ENCODE data around the gene IGSF9.
"Not testable (repeated sequence)": the region's sequence is repeated elsewhere in the genome, so short reads cannot be mapped to it uniquely, and the experiment has no call there.

The IGSF9 gene

DNA sequence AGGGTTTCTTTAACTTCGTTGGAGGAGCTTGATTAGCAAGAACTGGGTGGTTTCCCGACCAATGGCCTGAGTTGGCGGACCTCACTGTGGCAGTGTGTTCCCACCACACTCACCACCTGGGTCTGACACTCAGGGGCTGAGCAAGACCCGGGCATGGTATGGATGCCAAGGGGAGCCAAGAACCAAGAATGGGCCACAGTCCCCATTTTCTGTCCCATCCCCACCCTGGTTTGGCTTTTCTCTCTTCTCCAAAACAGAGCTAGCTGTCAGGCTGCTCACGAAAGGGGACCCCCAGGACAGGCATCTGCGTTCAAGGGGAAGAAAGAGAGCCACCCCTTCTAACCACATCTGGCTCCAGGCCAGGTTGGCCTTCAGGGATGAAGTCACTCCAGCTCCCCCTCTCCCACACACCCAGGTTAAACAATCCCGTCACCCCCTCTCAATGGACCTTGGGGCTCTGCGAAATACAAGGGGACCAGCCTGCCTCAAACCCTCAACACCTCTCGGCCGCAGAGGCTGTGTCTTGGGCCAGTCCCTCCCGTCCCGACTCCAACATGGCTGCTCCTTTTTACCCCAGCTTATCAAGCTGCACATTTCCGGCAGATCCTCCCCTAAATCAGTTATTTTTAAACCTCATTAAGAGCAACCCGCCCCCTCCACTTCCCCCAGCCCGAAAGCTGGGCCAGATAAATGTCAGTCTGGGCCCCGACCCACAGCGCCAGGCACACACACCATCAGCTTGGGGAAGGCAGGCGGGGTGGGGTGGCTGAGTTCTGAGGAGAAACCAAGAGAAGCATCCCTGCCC is 23.5 kb downstream of the IGSF9 start:
- no peak for DNase-seq (ENCODE audit: low read depth in 4 of 4, low spot score in 1 of 4)

- no peak for DNase-seq (ENCODE audit: low read depth in 4 of 4, low spot score in 1 of 4)
Observed at GRCh38 chr1:159921251-159921650, 24.2 kb downstream of the IGSF9 start.

DNA sequence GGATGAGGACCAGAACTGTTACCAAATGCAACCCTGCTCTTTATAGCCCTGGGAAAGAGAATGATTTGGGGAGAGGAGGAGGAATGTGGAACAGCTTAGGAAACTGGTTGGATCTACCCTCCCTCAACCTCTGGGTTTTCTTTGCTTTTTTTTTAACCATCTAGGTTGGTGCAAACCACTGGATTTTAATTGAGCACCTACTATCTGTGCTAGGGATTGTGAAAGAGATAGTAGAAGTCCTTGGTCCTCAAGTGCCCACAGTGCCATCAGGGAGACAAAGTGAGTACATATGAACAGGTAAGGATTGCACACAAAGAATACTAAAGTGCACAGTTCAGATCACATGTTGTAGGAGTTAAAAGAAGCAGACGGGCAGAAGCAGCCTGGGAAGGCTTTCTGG is 24.8 kb downstream of the IGSF9 start:
- DNase-seq (ENCODE audit: low read depth in 4 of 4, low spot score in 1 of 4) = no peak

DNA sequence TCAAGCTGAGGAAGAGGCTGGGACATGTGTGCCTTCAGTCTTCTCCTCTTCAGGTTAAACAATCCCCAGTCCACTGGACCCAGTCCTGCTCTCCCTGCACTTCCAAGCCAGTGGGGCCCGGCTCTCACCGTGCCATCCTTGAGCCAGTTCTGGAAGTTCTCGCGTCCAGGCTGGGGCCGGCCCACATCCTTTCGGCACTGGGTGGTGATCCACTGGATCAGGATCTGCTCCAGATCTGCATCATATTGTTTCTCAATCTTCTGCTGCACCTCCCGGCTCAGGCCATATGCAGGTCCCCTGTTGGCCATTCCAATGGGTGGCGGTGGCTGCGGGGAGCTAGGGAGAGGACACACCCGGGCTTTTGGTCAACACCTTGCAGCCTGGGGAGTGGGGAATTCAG is 25.2 kb downstream of the IGSF9 start:
- DNase-seq (ENCODE audit: low read depth in 4 of 4, low spot score in 1 of 4) = no peak

- no peak for DNase-seq (ENCODE audit: low read depth in 4 of 4, low spot score in 1 of 4)
Observed at GRCh38 chr1:159919236-159919865, 26.1 kb downstream of the IGSF9 start.

GRCh38 chr1:159918352-159919200 is 26.8 kb downstream of the IGSF9 start:
- DNase-seq (ENCODE audit: low read depth in 4 of 4, low spot score in 1 of 4) = no peak

- DNase-seq (ENCODE audit: low read depth in 4 of 4, low spot score in 1 of 4) = no peak
Observed at GRCh38 chr1:159917533-159918351, 27.7 kb downstream of the IGSF9 start.

- no peak for DNase-seq (ENCODE audit: low read depth in 4 of 4, low spot score in 1 of 4)
Observed at GRCh38 chr1:159916242-159917051, 29.0 kb downstream of the IGSF9 start.

GRCh38 chr1:159915571-159916241 is 29.7 kb downstream of the IGSF9 start:
- no peak for DNase-seq (ENCODE audit: low read depth in 4 of 4, low spot score in 1 of 4)

DNA sequence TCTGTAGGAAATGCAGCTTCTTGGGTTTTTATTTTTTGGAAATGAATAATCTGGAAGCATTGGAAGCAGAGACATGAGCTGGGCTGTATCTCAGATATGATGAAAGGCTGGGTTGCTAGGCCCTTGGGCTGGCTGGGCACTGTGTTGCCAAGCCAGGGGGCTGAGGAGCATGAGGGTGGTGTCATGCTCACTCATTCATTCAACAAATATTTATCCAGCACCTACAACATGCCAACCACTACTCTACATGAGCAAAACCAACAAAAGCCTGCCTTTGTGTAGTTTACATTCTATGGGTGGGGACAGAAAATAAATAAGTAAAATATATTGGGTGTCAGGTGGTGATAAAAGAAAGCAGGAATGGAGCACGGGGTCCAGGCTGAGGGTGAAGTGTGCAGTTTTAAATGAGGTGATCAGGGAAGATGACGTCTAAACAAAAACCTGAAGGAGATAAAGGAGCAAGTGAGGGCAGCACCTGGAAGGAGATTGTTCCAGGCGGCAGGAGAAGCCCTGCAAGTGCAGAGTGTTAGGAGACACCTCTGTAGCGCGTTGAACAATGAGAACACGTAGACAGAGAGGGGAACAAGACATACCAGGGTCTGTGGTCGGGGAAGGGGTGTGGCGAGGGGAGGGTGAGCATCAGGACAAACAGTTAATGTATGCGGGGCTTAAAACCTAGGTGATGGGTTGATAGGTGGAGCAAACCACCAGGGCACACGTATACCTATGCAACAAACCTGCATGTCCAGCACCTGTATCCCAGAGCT is 31.0 kb downstream of the IGSF9 start:
- DNase-seq (ENCODE audit: low read depth in 4 of 4, low spot score in 1 of 4) = no peak

GRCh38 chr1:159913451-159914192 is 31.8 kb downstream of the IGSF9 start:
- DNase-seq (ENCODE audit: low read depth in 4 of 4, low spot score in 1 of 4) = no peak

DNA sequence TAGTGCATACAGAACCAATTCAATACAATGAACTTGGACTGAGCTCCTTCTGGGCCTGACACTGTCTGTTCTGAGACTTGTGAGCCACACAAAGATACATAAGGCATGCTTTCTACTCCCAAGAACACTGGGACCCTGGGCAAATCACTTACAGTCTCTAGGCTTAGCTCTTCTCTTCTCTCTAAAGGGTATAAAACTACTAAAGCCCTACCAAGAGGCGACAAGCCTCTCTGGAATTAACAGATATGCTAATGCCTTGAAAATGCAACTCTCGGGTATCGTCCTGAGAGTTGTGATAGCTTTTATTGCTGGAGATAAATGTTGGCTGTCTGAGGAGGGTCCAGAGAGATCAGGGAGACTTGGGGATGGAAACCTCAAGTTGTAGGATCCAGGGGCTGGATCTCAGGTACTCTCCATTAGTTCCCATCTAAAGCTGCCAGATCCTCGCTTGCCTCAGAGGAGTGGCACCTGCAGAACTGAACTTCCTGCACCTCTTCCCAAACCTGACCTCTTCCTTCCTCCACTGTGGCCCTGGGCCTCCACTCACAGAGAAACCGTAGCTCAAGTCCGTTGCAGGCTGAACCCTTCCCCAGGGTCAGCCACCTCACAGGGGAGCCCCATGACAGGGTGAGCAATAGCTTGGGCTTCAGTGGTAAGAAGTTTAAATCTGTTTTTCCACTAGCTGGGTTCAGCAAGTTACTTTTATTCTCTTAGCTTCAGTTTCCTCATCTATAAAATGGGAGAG is 33.9 kb downstream of the IGSF9 start:
- DNase-seq (ENCODE audit: low read depth in 4 of 4, low spot score in 1 of 4) = no peak

DNA sequence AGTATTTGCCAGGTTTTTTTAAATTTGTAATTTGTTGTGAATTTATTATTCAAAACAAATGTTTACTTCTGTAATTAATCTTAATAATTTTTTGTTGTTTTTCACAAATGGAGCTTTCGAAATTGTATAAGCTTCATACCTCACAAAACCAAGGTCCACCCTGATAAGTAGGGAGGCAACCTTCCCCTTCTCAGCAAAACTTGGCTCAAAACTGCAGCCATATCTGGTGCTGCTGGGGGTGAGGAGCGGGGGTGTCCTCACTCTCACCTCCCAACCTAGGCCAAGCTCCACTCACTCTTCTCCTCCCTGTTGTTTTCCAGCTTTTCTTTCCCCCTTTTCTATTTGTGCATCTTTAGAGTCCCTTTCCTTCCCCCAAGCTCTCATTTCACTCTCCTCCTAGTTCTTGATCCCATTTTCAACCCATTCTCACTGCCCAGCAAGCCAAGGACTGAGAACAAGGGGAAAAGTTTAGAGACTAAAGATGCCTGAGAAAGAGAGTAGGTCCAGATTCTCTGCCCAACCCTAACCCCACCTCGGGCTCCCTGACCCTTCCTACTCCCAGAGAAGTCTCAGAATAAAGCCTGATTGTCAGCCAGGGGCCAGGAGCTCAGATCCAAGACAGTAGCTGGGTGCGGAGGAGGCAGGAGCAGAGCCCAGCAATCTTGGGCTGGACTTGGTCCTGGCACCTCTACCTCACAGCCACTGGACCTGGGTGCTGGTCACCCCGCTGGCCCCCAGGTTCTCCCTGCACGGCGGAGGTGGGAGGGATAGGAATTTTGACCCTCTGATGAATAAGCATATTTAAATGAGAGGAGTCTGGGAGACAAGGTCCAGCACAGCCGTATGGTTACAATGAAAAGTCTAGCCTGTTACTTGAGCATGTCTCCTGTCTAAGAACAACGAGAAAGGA is 37.1 kb downstream of the IGSF9 start:
- no peak for DNase-seq (ENCODE audit: low read depth in 4 of 4, low spot score in 1 of 4)

DNA sequence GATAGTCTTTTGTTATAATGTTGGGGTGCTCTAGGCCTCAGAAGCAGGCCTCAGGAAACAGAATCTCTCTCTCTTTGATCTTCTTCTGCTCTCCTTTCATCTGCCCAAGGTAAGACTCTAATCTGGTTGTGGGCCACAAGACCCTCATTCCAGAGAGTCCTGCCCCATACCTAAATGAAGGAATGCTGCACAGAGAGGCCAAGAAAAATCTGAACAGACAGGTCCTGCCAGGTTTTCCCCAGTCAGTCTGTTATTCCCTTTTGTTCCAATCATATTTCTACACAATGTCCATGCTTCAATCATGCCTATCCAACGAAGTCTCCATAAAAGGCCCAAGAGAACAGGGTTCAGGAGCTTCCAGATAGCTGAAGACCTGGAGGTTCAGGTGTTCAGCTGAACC is 38.5 kb downstream of the IGSF9 start:
- DNase-seq (ENCODE audit: low read depth in 4 of 4, low spot score in 1 of 4) = no peak

DNA sequence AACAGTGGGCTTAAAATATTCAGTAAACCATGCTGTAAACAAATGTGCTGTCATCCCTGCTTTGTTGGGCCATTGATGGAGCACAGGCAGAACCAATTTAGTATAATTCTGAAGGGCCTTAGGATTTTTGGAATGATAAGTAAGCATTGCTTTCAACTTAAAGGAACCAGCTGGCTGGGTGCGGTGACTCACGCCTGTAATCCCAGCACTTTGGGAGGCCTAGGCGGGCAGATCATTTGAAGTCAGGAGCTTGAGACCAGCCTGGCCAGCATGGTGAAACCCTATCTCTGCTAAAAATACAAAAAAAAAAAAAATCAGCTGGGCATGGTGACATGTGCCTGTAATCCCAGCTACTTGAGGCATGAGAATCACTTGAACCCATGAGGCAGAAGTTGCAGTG is 41.4 kb downstream of the IGSF9 start:
- DNase-seq (ENCODE audit: low read depth in 4 of 4, low spot score in 1 of 4) = not testable (repeated sequence)

- no peak for DNase-seq (ENCODE audit: low read depth in 4 of 4, low spot score in 1 of 4)
Observed at GRCh38 chr1:159902541-159902940, 42.9 kb downstream of the IGSF9 start.

All from stimulated activated CD4-positive, alpha-beta T cell treated with anti-CD3 and anti-CD28 coated beads, Interleukin-1b, Interleukin-23, amount 100 ng/mL, for 24 hours (primary cell).